Measurements from ENCODE around the gene ZDHHC21. TPM values are rescaled to one million over a fixed set of nuclear protein-coding genes. Genes with fewer than 3 reads are reported as not detected.

ZDHHC21 gene
- total and polyA plus RNA-seq, 2 of the 8 experiments (the other 6 are each of a cell fraction or from before 2014, with no cell fraction given), result 1.9 to 6.0 TPM

- H4K5ac ChIP-seq (ENCODE audit: insufficient read length, low read depth, low read length), result no peak overlapping the region
- H3K56ac ChIP-seq (replicated peaks; ENCODE audit: insufficient read length, low read depth, low read length), result no peak overlapping the region
- peaks cover 0 to 2% of the 10 kb centered on the region in 2 experiments for H4K20me1 ChIP-seq (replicated peaks in 1 of 2; ENCODE audit: control insufficient read depth in 1 of 2, insufficient read depth in 2 of 2, low read length in 2 of 2)
- H2AK5ac ChIP-seq (ENCODE audit: low read depth, low read length), result no peak overlapping the region
- H2BK120ac ChIP-seq (replicated peaks; ENCODE audit: low read depth, low read length), result no peak overlapping the region
- no peak overlapping the region for H3K27ac ChIP-seq (ENCODE audit: low read depth, low read length)
- 88% methylated on average over 2 of the region's 2 CpGs; no CpG with 5 or more reads in 1 of the 2 experiments for WGBS, 2 experiments (ENCODE audit: extremely low coverage in 1 of 2, insufficient coverage in 1 of 2, insufficient read length in 1 of 2, insufficient replicate concordance in 2 of 2, low coverage in 1 of 2, low lambda C conversion rate in 2 of 2, missing lambda C conversion rate in 1 of 2)
- H3K4me1 ChIP-seq (replicated peaks in 1 of 4; ENCODE audit: control insufficient read depth in 3 of 4, insufficient read depth in 4 of 4, low read length in 3 of 4), result no peaks in the 10 kb centered on the region
- H3K36me3 ChIP-seq (ENCODE audit: control insufficient read depth in 2 of 4, insufficient read depth in 4 of 4, low read length in 3 of 4), result no peaks in the 10 kb centered on the region
- no peak overlapping the region for H3K18ac ChIP-seq (ENCODE audit: extremely low read depth, low read length)
- no peaks in the 10 kb centered on the region for H3K27me3 ChIP-seq (replicated peaks in 1 of 4; ENCODE audit: control insufficient read depth in 3 of 4, extremely low read depth in 1 of 4, insufficient read depth in 3 of 4, low read length in 3 of 4)
- H2BK12ac ChIP-seq (ENCODE audit: low read depth, low read length), result no peak overlapping the region
- FAIRE-seq (no peak), DNase-seq (ENCODE audit: low read depth in 1 of 2, low spot score in 2 of 2) (no peak)
- no peak overlapping the region for H3K23ac ChIP-seq (ENCODE audit: insufficient read length)
- H4K8ac ChIP-seq (ENCODE audit: extremely low read depth, insufficient read depth, low read length), result no peak overlapping the region
- H3K79me1 ChIP-seq (ENCODE audit: low read depth, low read length), result no peaks in the 10 kb centered on the region
- H3K9me3 ChIP-seq (ENCODE audit: insufficient read depth in 2 of 2, low read depth in 1 of 2, low read length in 1 of 2), result no peaks in the 10 kb centered on the region
- H2BK20ac ChIP-seq (ENCODE audit: low read length), result no peak overlapping the region
- H3K14ac ChIP-seq (ENCODE audit: insufficient read length), result no peak overlapping the region
- H3K9ac ChIP-seq (replicated peaks in 1 of 4; ENCODE audit: extremely low read depth in 1 of 4, low read depth in 3 of 4, low read length in 3 of 4), result no peak overlapping the region
- H2AFZ ChIP-seq (ENCODE audit: low read length), result no peak overlapping the region
- no peak overlapping the region for H3K4me2 ChIP-seq (ENCODE audit: insufficient read depth in 1 of 2, low read depth in 2 of 2, low read length in 2 of 2)
- H3K4ac ChIP-seq (replicated peaks; ENCODE audit: insufficient read length, low read depth, low read length), result no peak overlapping the region
- H3K23me2 ChIP-seq (ENCODE audit: low read depth, low read length), result peaks cover 1% of the 10 kb centered on the region; the same call in 1 of the 2 replicates
- no peaks in the 10 kb centered on the region for H3K79me2 ChIP-seq (ENCODE audit: control insufficient read depth in 1 of 2, insufficient read depth in 2 of 2, low read length in 2 of 2)
- H2BK5ac ChIP-seq (ENCODE audit: low read depth, low read length), result no peak overlapping the region
- CTCF ChIA-PET (ENCODE audit: partially characterized antibody), result interaction anchor here (0.6 to 1.4 kb wide), 3 partner anchors 9 to 490 kb away, joined by 3 read pairs; no protein-coding TSS in a partner anchor
- POLR2A ChIA-PET (ENCODE audit: partially characterized antibody), result no interaction called here
- H3K4me3 ChIP-seq (ENCODE audit: extremely low read depth in 1 of 4, insufficient read depth in 2 of 4, low read depth in 3 of 4, low read length in 4 of 4), result no peak overlapping the region
- no peak overlapping the region for H2BK15ac ChIP-seq (ENCODE audit: low read length)
- H4K91ac ChIP-seq (replicated peaks; ENCODE audit: insufficient read length, low read length), result no peak overlapping the region
- TF ChIP-seq SUZ12 (IDR thresholded peaks at IDR 0.05; ENCODE audit: low read length), result no peak
- TF ChIP-seq, protein P1, sequence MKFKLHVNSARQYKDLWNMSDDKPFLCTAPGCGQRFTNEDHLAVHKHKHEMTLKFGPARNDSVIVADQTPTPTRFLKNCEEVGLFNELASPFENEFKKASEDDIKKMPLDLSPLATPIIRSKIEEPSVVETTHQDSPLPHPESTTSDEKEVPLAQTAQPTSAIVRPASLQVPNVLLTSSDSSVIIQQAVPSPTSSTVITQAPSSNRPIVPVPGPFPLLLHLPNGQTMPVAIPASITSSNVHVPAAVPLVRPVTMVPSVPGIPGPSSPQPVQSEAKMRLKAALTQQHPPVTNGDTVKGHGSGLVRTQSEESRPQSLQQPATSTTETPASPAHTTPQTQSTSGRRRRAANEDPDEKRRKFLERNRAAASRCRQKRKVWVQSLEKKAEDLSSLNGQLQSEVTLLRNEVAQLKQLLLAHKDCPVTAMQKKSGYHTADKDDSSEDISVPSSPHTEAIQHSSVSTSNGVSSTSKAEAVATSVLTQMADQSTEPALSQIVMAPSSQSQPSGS (IDR thresholded peaks at IDR 0.05; ENCODE audit: low read length), result no peak
- no peak for TF ChIP-seq EGR1 (IDR thresholded peaks at IDR 0.05; ENCODE audit: borderline replicate concordance, low read depth, low read length)
- no peak for TF ChIP-seq CBX5 (IDR thresholded peaks at IDR 0.05; ENCODE audit: low read depth, low read length)
- no peak for TF ChIP-seq SP2 (IDR thresholded peaks at IDR 0.05; ENCODE audit: low read length)
- TF ChIP-seq TEAD4 (IDR thresholded peaks at IDR 0.05; ENCODE audit: low read depth, low read length), result no peak
- TF ChIP-seq YY1 (IDR thresholded peaks at IDR 0.05; ENCODE audit: low read depth, low read length), result no peak
- no peak for TF ChIP-seq KDM5A (IDR thresholded peaks at IDR 0.05; ENCODE audit: low read length)
- TF ChIP-seq NRF1 (IDR thresholded peaks at IDR 0.05; ENCODE audit: low read depth, low read length), result no peak
- TF ChIP-seq POLR2AphosphoS5 (IDR thresholded peaks at IDR 0.05; ENCODE audit: low read depth, low read length), result no peak
- no peak for TF ChIP-seq FOSL1 (IDR thresholded peaks at IDR 0.05; ENCODE audit: insufficient read depth, low read depth, low read length)
- TF ChIP-seq PHF8 (conservative IDR thresholded peaks at IDR 0.05; ENCODE audit: low read depth, low read length), result no peak
- no peak for TF ChIP-seq TAF1 (IDR thresholded peaks at IDR 0.05; ENCODE audit: low read depth, low read length)
- TF ChIP-seq SP4 (IDR thresholded peaks at IDR 0.05; ENCODE audit: low read length), result no peak
Measured at GRCh38 chr9:14640294-14640693, 52.9 kb downstream of the ZDHHC21 start.
